WI38 (cell line): ENCODE data around the gene GPRIN1.

Experiments used
- H3K4me3 ChIP-seq: 2 replicates; pipeline ENCODE4 v1.5.1; 2011; ENCODE audit warnings: low read depth, mild to moderate bottlenecking, control low read depth, low read length
- TF ChIP-seq, protein P1 (sequence below): IDR thresholded peaks from 2 replicates; pipeline ENCODE4 v1.5.1; 2012; ENCODE audit warnings: low read depth, mild to moderate bottlenecking, control low read depth, low read length

Gene GPRIN1

DNA sequence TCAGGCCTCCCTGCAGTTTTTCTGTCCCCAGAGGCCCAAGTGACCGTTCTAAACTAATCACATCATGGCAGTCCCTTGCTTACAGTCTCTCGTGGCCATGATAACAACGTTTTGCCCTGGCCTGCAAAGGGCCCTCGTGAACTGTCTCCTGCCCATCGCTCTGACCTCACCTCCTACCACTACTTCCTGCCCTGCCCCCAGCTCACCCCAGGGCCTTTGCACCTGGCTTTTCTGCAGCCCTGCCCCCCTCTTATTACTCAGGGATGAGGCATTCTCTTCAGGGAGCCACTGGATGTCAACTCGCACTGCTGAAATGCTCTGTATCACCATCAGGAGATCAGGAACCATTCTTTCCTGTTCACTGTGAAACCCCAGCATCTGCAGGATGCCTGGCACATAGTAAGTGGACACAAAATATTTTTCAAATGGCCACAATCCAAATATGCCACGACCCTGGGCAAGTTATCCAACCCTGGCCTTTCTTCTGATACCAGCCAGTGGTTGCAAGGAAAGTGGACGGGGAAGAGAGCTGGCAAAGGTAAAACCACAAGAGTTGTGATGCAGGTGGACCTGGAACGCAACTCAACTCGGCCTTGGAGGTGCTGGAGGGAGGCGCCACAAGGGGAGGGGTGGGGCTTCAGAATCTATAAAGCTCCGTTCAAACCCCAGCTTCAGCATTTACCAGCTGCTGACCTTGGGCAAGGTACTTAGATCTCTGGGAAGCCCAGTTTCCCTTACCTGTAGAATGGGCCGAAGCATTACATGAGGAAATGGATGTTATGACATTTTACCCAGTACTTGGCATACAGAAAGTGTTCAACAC lies 18.7 kb upstream of the GPRIN1 start:
- TF ChIP-seq, protein P1, sequence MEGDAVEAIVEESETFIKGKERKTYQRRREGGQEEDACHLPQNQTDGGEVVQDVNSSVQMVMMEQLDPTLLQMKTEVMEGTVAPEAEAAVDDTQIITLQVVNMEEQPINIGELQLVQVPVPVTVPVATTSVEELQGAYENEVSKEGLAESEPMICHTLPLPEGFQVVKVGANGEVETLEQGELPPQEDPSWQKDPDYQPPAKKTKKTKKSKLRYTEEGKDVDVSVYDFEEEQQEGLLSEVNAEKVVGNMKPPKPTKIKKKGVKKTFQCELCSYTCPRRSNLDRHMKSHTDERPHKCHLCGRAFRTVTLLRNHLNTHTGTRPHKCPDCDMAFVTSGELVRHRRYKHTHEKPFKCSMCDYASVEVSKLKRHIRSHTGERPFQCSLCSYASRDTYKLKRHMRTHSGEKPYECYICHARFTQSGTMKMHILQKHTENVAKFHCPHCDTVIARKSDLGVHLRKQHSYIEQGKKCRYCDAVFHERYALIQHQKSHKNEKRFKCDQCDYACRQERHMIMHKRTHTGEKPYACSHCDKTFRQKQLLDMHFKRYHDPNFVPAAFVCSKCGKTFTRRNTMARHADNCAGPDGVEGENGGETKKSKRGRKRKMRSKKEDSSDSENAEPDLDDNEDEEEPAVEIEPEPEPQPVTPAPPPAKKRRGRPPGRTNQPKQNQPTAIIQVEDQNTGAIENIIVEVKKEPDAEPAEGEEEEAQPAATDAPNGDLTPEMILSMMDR = no peak
- H3K4me3 ChIP-seq = no peak overlapping the region

DNA sequence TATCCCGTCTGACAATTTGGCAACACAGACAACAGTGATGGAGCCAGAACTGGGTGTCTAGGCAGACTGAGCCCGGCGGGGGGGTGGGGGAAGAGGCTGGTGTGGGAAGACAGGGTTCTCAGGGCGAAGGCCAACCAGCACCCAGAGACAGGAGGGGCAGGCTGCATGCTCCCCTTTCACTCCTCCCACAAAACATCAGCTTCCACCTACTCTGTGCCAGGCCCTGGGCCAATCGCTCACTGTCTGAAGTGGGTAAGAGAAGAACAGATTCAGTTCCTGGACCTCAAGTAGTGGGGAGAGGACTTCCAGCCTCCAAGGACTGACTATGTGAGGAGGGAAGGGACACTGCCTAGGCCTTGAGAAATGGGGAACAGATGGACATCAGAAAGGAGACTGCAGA lies 17.6 kb upstream of the GPRIN1 start:
- no peak overlapping the region for H3K4me3 ChIP-seq
- TF ChIP-seq, protein P1 = no peak

DNA sequence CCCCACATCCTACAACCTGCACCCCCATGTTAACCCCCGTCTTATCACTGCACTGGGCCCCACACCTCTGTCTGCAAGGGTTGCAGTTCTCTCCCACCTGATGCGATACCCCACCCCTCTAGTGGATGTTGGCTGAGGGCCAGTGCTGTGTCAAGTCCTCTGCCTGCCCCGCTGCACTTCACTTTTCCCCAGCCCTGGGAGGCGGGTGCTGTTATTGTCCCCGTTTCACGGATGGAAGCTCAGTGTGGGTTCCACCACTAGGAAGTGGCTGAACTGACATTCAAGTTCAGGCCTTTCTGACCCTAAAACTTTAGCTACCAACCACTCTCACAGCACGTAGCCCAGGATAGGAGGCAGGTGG lies 16.9 kb upstream of the GPRIN1 start:
- TF ChIP-seq, protein P1 = no peak
- no peak overlapping the region for H3K4me3 ChIP-seq

DNA sequence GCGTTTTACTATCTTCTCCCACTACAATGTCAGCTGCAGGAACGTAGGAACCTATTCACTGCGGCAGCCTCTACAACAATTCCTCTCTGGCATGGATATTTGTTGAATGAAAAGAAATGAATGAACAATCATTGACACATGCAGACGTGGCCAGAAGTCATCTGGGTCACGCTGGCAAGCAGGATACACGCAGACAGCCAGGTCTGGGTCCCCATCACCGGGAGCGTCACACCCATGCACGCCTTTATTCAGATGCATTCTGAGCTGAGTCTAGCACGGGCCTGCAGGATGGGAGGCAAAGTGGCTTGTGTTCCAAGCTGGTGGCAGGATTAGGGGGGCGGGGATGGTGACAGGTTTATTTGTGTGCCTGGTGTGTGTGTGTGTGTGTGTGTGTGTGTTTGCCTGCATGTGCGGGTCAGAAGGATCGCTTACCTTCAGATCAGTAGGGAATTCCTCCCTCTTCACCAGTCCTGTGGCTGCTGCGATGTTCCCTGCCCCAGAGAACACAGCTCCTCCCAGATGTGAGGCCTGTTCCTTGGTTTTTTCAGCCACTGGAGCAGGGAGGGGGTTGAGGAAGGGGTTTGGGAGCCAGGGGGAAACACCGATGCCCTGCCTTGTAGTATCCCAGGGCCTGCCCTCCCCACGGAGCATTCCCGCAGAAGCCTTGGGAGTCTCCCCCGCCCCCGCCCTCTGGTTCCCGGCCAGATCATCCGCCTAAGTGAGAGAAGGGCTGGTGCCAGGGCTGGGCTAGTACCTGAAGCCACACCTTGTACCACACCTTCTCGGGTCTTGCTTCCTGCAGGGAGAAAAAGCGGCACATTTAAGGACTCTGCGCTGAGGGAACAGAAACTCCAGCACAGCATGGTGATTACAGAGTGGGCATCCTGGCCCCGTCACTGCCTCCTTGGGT lies 16.3 kb upstream of the GPRIN1 start:
- H3K4me3 ChIP-seq = no peak overlapping the region
- TF ChIP-seq, protein P1 = no peak

DNA sequence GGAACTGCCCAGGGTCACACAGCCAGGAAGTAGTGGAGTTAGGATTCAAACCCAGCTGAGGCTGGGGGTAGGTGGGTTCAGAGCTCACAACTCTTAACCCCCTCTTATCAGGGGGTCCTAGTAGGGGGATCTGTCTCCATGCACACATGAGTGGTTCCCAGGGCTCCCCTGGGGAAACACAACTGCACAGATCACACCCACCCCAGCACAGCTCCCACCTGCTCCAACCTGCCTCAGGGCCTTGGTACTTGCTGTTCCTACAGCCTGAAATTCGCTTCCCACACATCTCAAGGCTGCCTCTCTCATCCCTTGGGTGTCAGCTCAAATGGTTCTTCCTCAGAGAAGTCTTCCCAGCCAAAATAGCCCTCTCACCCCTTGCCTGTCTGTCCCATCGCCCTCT lies 15.6 kb upstream of the GPRIN1 start:
- TF ChIP-seq, protein P1 = no peak
- H3K4me3 ChIP-seq = no peak overlapping the region

DNA sequence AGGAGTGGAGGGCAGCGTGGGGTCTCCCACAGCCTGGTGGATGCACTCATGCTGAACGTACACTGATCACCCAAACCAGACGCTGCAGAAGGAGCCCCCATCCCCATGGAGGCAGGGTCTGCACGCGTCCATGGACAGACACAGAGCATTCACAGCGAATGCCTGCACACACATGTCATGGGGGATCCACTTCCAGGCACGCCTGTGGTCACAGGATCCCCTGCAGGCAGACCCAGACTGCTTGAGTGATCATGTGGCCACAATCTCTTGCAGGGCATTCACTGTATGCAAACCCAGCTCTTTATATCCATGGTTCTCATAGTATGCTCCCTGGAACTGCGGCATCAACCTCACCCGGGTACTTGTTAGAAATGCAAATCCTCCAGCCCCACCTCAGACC lies 15.0 kb upstream of the GPRIN1 start:
- TF ChIP-seq, protein P1 = no peak
- no peak overlapping the region for H3K4me3 ChIP-seq

DNA sequence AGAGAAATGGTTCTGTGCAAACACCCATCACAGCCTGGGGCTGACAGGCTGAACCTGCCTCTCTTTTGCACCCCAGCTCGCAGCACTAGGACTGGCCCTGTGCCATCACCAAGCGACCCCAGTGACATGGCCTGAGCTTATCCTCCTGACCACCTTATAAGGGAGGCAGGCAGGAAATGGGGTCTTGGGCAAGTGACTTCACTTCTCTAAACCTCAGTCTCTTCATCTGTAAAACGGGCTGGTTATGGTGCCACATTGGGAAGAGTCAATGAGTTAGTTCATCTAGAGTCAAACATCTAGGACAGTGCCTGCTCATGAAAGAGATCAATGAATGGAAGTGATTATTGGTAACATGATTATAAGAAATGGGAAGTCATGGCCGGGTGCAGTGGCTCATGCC lies 14.2 kb upstream of the GPRIN1 start:
- H3K4me3 ChIP-seq = no peak overlapping the region
- TF ChIP-seq, protein P1 = no peak
